HG03520 (cell line): ENCODE data around the gene MS4A8.
"Not testable (repeated sequence)": the region's sequence is repeated elsewhere in the genome, so short reads cannot be mapped to it uniquely, and the experiment has no call there.

ENCODE experiments used
- ATAC-seq: cut with Tn5 transposase; IDR thresholded peaks from one replicate; pipeline ENCODE4 v1.9.1; 2021; ENCODE audit warnings: mild to moderate bottlenecking, moderate library complexity; ENCODE audit not compliant: unreplicated experiment

The MS4A8 gene, protein sequence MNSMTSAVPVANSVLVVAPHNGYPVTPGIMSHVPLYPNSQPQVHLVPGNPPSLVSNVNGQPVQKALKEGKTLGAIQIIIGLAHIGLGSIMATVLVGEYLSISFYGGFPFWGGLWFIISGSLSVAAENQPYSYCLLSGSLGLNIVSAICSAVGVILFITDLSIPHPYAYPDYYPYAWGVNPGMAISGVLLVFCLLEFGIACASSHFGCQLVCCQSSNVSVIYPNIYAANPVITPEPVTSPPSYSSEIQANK

DNA sequence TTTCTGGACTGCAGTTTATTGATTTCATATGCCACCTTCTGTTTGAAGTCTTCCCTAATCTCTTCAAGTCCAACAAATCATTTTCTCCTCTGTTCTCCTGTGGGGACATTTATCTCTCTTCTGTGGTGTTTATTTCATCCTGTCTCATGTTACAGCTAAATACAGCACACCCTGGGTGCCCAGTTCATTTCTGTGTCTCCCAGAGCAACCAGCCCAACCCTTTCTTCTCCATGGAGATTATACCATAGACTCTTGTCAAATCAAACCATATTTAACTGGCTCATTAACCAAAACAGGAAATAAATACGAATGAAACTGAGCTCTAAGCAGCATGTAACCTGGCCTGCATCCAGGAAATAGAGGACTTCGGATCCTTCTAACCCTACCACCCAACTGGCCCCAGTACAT lies at the start of gene MS4A8:
TSS of gene MS4A8 (plus strand) at position 329 of the 408 bp plus-strand sequence. CDS start 1,249 bp downstream, outside the sequence.
- ATAC-seq: no peak

DNA sequence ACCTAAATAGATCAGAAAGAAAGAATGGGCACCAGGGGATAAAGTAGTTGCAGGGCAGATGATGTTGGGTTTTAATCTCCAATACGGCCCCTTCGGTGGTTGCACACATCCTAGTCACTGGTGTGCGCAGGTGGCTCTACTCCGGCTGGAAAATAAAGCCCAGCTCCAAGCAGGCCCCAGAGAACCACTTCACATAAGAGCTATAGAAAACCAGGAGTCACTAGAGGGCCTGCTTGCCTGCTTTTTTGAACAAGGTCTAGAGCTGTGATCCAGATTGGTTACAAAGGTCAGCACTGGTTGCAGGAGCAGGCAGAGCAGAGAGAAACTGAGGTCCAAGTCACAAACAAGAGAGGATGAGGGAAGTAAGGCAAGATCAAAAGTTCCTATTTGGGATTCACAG lies 41.5 kb upstream of the MS4A8 start:
- ATAC-seq: no peak

DNA sequence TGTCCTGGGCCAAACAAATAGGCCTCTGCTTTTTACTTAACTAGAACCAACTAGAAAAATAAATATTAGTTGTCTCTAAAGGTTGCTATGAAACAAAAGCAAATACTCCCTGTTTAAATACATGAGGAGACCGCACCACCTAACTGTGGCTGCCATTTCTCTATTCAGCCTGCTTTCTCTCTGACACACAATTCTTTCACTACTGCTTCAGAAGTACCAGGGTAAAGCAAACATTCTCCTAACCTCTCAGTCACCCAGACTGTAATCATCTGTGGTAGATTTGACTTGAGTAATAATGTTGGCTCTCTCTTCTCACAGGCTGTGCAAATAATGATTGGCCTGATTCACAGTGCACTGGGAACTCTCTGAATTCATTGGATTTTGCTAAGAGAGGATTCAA lies 41.0 kb upstream of the MS4A8 start:
- ATAC-seq: no peak

DNA sequence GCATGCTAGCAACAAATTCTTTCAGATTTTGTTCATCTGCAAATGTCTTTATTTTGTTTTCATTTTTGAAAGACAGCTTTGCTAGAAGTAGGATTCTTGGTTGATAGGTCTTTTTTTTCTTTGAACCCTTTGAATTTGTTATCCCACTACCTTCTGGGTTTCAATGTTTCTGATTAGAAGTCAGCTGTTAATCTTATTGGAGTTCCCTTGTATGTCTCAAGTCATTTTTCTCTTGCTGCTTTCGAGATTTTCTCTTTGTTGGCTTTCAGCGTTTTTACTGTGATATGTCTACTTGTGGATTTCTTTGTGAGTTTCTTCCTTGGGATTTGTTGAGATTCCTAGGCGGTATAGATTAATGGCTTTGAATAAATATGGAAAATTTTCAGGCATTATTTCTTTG lies 27.2 kb upstream of the MS4A8 start:
- ATAC-seq: no peak

DNA sequence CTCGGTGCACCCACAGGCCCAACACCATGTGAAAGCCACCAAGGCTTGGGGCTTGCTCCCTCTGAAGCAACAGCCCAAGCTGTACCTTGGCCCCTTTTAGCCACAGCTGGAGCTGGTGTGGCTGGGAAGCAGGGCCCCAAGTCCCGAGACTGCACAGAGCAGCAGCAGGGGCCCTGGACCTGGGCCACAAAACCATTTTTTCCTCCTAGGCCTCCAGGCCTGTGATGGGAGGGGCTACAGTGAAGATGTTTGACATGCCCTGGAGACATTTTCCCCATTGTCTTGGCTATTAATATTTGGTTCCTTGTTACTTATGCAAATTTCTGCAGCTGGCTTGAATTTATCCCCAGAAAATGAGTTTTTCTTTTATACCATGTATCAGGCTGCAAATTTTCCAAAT lies 21.2 kb upstream of the MS4A8 start:
- ATAC-seq: not testable (repeated sequence)

DNA sequence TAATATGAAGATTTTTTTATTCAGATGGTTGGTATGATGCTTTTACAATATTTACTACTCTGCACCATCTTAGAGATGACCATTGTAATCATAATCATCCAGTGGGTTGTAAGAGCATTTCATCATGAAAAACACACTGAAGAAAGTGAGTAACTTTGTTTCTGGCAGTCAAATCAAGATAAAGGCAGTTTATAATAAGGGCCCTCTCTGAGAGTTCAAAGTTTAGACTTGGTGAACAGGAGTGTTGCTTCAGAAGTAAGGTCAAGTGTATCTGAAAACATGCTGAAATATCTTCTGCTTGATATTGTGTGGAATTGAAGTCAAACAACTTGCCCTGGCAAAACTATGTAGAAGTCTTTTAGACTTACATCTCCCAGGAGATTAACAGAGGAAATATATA lies 19.5 kb upstream of the MS4A8 start:
- no peak for ATAC-seq

DNA sequence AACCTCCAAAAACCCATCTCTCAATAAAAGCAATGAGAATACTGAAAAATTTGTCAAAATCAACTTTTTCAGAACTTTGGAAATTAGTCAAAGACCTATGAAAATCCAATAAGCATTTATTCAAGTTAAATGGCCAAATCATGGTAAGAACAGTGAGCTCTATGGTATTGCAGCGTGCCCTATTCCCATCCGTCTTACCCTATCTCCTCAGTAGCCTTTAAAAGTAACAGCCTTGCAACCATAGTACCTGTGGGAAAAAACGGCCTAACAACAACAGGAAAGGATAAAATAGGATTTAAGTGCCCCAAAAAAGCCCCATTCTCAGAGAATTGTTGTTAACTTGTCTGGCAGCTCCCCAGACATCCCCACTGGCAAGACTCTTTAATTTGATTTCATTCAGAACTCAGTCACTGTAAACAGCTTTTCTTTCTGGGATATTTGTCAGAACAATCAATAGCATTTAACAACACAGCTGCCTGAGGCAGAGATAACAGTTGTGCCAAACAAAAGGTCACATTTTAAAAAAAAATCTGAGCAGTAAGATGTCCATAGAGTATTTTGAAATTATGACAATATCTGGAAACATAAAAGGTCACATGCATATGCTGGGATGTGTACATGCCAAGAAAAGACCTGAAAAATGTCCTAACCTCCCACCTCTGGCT lies 18.8 kb upstream of the MS4A8 start:
- ATAC-seq: no peak

DNA sequence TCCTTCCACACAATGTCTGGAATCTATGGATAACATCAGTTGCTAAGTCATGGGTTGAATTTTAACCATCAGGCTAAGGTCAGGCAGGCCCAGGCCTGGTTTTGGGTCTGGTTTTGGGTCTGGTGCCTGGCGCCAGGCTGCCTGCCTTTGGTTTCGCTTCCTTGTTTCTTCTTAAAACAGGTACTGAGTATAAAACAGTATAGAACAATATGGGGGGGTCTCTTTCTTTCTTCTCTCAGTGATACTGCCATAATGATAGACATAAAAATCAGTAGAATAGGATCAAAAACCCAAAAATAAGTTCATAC lies 14.9 kb upstream of the MS4A8 start:
- not testable (repeated sequence) for ATAC-seq

DNA sequence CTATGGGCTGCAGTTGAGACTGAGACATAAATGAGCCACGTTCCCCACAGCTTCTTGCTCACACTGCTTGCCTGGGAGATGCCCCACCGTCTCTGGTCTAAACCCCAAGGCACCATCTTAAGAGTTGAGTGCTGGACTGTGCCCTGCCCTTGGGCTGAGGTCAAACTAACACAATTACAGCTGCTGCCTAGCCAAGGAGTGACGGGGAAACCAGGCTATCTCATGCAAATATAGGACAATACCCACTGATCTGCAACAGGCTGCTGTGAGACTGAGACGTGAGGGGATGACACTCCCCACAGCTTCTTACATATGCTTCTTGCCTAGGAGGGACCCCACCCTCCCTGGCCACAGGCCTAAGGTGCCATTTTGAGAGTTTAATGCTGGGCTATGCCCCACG lies 7.8 kb upstream of the MS4A8 start:
- no peak for ATAC-seq

DNA sequence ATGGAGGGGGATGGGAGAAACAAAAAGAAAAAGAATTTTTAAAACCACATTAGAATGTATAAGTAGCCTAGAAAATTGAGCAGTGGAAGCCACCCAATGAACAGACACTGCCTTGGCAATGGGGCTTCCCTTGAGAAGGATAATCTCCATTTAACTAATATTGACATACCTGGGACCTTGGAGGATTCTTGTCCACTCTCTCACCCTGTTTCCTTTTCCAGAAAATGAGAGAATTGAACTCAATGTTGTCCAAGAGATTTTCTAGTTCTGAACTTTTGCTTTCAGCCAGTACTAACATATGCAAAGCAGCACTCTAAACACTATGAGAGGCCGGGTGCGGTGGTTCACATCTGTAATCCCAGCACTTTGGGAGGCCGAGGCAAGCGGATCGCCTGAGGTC lies 524 bp downstream of the MS4A8 start:
- no peak for ATAC-seq

DNA sequence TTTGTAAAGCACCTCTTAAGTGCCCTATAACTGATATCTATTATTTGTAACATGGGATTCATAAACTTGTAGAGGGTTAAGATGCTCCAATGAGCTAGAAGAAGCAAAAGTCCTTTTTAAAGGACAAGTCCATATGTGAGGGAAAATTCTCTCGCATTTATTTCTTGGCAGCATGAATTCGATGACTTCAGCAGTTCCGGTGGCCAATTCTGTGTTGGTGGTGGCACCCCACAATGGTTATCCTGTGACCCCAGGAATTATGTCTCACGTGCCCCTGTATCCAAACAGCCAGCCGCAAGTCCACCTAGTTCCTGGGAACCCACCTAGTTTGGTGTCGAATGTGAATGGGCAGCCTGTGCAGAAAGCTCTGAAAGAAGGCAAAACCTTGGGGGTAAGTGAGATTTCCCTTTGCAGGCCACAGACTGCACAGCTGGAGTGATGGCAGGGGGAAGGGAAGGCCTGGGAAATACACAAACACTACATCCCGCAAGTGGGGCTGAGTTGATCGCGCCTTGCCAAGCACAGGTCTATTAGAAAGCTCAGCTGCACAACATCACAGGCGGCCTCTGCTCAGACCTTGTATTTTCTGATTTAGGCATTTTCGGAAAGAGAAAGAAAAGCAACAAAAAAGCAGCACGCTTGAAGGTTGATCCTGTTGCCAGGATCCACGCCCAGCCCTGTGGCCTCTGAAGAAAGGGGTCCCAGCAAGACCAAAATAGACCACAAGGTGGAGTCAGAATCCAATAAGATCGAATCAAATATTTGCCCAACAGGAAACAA lies 1.5 kb downstream of the MS4A8 start:
- ATAC-seq: no peak

DNA sequence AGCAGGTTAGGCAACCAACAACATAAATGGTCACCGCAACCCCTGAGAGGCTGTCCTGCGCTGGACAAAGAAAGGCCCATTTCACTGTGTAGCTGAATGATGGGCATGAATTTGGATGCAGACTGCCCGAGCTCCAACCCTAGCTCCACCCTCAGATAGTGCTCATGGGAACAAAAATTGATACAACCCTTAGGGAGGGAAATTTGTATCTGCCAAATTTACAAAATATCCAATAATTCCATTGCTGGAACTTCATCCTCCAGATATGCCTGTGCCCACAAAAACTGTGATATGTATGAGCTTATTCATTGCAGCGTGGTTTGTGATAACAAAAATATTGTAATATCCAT lies 2.0 kb downstream of the MS4A8 start:
- ATAC-seq: no peak

DNA sequence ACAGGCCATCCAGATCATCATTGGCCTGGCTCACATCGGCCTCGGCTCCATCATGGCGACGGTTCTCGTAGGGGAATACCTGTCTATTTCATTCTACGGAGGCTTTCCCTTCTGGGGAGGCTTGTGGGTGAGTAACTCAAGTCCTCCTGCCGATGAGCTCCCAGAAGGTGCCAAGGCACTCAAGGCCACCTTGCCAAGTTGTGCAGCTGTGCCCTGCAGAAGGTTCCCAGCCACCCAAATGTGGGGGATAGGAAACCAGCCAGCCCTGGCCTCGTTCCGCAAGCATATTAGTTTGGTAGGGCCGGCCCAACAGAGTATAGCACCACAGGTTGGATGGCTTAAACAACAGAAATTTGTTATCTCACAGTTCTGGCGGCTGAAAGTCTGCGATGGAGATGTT lies 4.0 kb downstream of the MS4A8 start:
- no peak for ATAC-seq

DNA sequence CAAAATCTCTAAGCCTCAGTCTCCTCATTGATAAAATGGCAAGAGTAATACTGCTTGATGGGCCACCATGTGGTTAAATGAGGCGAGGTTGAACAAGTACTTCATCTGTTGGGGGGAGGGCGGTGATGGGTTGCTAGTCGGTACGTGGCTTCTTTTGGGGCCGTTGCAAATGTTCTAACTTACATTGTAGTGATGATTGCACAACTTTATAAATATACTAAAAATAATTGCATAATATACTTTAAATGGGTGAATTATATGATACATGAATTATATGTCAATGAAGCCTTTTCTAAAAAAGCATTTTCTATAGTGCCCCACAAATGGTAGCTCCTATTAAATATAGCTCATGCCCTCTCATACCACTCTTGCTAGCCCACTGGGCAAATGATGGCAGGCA lies 6.5 kb downstream of the MS4A8 start:
- no peak for ATAC-seq

DNA sequence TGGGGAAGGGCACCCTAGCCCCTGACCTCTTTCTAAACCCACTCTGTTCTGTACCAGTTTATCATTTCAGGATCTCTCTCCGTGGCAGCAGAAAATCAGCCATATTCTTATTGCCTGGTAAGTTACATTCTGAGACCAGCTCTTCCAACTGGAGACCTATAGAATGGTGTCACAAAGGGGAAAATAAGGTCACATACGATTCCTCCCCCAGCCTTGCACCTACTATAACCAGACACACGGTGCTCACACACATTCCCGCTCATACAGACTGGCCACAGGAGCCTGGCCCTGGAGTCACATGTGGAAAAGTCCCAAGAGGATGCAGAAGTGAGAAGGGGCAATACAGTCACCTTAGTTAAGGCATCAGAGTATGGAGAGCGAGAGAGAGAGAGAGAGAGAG lies 7.5 kb downstream of the MS4A8 start:
- no peak for ATAC-seq

DNA sequence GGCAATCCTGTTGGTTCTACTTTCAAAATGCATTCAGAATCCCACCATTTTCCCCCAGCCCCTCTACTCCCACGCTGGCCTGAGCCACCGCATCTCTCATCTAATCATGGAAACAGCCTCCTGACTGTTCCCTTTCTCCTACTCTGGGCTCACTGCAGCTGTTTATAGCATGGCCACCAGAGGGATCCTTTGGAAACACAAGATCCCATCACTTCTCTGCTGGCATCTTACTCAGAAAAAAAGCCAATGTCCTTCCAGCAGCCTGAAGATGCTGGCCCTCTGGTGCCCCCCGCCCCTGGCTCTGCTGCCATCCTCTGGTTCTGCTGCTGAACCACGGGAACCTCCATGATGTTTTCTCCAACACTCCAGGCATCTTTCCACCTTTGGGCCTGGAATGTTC lies 11.1 kb downstream of the MS4A8 start:
- ATAC-seq: no peak

DNA sequence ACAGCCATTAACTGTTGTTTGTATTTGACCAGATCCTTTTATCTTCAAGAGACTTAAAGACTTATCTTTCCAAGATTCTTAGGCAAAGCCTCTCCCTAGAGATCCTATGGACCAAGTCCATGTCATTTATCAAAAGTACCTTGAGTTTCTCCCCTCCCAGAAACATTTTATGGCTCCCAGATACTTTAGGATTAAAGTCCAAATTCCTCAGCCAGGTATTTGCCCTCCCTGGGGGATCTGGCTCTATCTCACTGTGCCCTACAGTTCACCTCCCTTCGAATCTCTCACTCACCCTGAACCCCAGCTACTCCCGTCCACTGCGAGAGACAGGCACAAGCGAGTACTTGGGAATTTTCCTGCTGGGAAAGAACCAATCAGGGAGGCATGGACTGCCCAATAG lies 11.9 kb downstream of the MS4A8 start:
- ATAC-seq: no peak

DNA sequence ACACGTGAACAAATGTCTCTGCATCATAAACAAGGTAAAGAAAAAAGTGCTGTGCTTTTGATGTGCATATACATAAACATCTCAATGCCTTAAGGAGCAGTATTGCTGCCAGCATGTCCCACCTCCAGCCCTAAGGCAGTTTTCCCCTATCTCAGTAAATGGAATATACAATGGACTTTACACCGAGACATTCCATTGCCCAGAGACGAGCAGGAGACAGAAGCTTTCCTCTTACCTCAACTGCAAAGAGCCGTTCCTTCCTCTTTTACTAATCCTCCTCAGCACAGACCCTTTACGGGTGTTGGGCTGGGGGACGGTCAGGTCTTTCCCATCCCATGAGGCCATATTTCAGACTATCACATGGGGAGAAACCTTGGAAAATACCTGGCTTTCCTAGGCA lies 14.0 kb downstream of the MS4A8 start:
- not testable (repeated sequence) for ATAC-seq

DNA sequence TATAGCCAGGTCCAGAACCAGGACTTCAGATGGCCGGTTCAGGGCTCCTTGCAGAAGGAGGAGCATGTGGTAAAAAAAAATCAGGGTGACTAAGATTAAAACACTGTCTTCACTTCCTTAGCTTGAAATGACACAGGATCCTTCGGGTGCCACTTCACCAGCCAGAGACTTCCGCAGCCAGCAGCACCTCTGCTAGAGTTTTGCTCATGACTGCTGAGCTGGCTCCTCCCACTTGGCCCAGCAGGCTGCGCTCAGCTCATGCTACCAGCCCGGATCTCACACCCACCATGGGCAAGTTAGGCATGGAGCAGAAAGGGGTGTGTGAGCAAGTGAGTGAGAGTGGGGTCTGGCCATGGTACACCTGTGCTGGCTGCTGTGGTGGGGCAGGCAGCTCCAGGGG lies 18.5 kb downstream of the MS4A8 start:
- no peak for ATAC-seq

DNA sequence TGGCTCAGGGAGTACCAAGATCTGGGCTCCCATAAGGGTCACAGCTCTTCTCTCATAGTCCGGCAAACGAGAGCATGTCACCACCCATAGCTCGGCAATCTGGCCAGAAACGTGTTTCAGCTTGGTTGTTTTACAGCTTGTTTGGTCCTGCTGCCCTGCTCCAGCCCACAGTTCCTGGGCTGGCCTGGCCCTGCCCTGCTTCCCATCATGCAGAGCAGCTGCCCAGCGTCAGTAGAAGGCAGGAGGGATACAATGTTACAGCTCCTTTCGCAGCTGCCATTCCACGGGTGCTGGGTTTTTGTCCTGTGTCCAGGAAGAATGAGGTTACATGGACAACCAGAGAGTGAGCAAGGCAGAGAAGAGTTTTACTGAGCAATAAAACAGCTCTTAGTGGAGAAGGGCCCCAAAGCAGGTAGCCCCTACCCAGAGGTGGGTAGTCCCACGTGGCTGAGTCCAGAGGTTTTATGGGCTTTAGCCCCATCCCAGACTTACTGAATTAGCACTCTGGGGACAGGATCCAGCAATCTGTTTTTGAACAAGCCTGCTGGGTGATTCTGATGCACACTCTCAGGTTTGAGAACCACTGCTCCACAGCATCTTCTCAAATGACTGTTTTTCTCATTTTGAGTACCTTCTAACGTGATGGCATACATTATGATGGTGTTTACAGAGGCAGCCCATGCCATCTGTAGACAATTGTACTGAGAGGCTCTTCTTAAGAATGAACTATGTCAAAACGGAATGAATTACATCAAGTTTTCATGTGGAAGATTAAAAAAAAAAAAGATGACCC lies 19.3 kb downstream of the MS4A8 start:
- ATAC-seq: no peak

DNA sequence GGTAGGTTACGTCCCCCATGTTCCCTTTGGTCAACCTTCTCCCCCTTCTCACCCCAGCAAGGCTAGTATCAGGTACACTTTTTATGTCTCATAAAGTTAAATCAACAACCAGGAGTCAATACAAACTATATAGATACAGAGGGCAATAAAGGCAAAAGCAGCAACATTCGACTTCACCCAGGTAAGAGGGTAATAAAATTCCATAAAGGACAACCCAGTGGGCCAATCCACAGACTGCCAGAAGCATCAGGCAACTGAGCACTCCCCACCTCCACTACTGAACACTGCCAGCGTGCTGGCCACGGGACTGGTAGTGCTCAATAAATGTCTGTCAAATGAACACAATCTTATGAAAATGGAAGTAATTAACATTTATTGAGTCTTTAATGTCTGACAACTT lies 20.0 kb downstream of the MS4A8 start:
- ATAC-seq: no peak

DNA sequence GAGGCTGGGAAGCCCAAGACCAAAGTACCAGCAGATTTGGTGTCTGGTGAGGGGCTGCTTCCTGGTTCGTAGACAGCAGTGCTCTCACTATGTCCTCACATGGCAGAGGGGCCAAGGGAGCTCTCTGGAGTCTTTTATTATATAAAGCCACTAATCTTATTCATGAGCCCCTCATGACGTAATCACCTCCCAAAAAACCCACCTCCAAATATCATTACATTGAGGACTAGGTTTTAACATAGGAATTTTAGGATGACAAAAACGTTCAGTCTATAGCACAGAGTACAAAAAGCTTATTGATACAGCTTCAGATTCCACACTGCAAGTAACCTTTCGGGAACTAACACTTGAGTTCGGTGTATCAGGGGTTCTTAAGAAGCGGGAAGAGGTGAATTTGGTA lies 21.0 kb downstream of the MS4A8 start:
- no peak for ATAC-seq
